Neuron (in vitro differentiated cells): ENCODE data around the gene HSP90AA1.
A peak's percentile ranks its signal among the peaks of the same experiment; 100 is the strongest.
"Not testable (repeated sequence)": the region's sequence is repeated elsewhere in the genome, so short reads cannot be mapped to it uniquely, and the experiment has no call there.

Experiments
- H2AFZ ChIP-seq: one replicate; pipeline ENCODE4 v1.6.1; 2013; ENCODE audit warnings: low read depth, mild to moderate bottlenecking, inconsistent platforms, low read length, moderate library complexity
- H3K27me3 ChIP-seq: one replicate; pipeline ENCODE4 v1.6.1; 2013; ENCODE audit warnings: low read length; ENCODE audit not compliant: insufficient read depth
- H3K36me3 ChIP-seq: one replicate; pipeline ENCODE4 v1.6.1; 2013; ENCODE audit warnings: low read length; ENCODE audit not compliant: insufficient read depth
- H3K4me1 ChIP-seq: one replicate; pipeline ENCODE4 v1.6.1; 2013; ENCODE audit warnings: low read length; ENCODE audit not compliant: insufficient read depth
- H3K4me3 ChIP-seq: 2 replicates; pipeline ENCODE4 v1.5.1; 2013; ENCODE audit warnings: mild to moderate bottlenecking, low read length, moderate library complexity
- H3K9me3 ChIP-seq: one replicate; pipeline ENCODE4 v1.6.1; 2013; ENCODE audit warnings: low read length

The HSP90AA1 gene

GRCh38 chr14:102109332-102109731, 22.5 kb upstream of the HSP90AA1 start:
- H2AFZ ChIP-seq, H3K4me3 ChIP-seq, H3K9me3 ChIP-seq, H3K36me3 ChIP-seq, H3K4me1 ChIP-seq, H3K27me3 ChIP-seq: not testable (repeated sequence)

- H3K4me3 ChIP-seq: no peak overlapping the region
- no peaks in the 10 kb centered on the region for H3K36me3 ChIP-seq
- H2AFZ ChIP-seq: no peak overlapping the region
- peaks cover 3% of the 10 kb centered on the region for H3K4me1 ChIP-seq
- no peaks in the 10 kb centered on the region for H3K9me3 ChIP-seq
- H3K27me3 ChIP-seq: no peaks in the 10 kb centered on the region
These were observed 18.5 kb upstream of the HSP90AA1 start for GRCh38 chr14:102105369-102105768.

GRCh38 chr14:102103062-102103695, 16.3 kb upstream of the HSP90AA1 start:
- Histone ChIP-seq H3K4me3 (no peak overlapping the region), H3K27me3 (no peaks in the 10 kb centered on the region), H2AFZ (no peak overlapping the region), H3K36me3 (no peaks in the 10 kb centered on the region), H3K9me3 (no peaks in the 10 kb centered on the region), H3K4me1 (peaks cover 3% of the 10 kb centered on the region)

DNA sequence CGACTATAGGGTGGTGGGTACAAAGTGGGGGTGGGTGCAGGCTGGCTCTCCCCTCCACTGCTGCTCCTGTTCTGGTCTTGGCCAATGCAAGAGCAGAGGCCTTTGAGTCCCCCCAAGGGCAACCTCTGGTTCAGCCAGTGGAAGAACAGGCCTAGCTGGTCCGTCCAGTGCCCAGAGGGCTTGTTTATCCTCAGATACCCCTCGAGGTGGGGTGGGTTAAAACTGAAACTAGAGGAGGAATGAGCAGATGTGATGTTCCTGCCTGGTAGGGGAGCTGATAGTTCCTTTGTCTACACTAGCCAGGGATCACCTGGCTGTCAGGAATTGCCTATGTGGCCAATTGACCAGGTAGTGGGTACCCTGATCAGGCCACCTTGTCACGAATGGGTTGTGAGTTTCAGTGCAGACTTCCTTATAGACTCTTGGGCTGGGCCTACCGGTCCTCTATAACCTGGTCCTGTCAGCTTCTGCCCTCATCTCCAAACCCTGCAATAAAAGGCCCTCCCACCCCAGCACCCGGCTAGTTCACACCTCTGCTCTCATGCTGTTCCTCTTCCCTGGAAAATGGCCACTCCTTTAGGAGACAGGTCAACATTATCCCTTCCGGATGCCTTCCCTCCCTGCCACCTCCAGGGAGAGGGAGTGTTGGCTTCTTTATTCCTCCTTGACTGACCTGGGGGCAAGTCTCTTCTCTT, 10.7 kb upstream of the HSP90AA1 start:
- Histone ChIP-seq H3K4me3 (no peak overlapping the region), H3K9me3 (no peaks in the 10 kb centered on the region), H3K36me3 (no peaks in the 10 kb centered on the region), H2AFZ (no peak overlapping the region), H3K27me3 (no peaks in the 10 kb centered on the region), H3K4me1 (peaks cover 15% of the 10 kb centered on the region)

DNA sequence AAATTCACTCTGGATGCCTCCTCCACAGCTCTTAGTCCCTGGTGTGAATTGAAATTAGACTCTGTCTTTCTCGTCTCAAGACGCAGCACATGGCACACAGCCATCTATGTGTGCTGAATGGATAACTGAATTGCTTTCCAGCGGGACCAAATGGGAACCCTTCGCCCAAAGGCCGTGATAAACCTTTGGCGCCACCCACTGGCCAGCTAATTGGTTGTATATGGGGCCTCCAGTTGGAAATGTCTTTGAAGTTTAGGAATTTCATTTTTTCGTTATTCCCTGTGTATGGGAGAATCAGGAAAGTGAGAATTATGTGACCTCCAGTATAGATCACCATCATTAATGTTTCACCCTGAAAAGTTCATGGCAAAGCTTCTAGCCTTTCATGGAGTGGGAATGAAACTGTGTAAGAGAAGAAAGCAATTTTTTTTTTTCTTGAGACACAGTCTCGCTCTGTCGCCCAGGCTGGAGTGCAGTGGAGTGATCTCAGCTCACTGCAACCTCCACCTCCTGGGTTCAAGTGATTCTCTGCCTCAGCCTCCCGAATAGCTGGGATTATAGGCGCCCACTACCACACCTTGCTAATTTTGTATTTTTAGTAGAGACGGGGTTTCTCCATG, 9.8 kb upstream of the HSP90AA1 start:
- Histone ChIP-seq H3K9me3 (no peaks in the 10 kb centered on the region), H3K4me1 (peaks cover 15% of the 10 kb centered on the region), H3K4me3 (no peak overlapping the region), H3K27me3 (no peaks in the 10 kb centered on the region), H2AFZ (peak overlapping the region; percentile 35), H3K36me3 (no peaks in the 10 kb centered on the region)

- H3K4me1 ChIP-seq: peaks cover 15% of the 10 kb centered on the region
- no peaks in the 10 kb centered on the region for H3K9me3 ChIP-seq
- no peaks in the 10 kb centered on the region for H3K36me3 ChIP-seq
- H3K4me3 ChIP-seq: no peak overlapping the region
- H2AFZ ChIP-seq: peak overlapping the region; percentile 35
- no peaks in the 10 kb centered on the region for H3K27me3 ChIP-seq
These were observed 9.2 kb upstream of the HSP90AA1 start for GRCh38 chr14:102095871-102096568.

DNA sequence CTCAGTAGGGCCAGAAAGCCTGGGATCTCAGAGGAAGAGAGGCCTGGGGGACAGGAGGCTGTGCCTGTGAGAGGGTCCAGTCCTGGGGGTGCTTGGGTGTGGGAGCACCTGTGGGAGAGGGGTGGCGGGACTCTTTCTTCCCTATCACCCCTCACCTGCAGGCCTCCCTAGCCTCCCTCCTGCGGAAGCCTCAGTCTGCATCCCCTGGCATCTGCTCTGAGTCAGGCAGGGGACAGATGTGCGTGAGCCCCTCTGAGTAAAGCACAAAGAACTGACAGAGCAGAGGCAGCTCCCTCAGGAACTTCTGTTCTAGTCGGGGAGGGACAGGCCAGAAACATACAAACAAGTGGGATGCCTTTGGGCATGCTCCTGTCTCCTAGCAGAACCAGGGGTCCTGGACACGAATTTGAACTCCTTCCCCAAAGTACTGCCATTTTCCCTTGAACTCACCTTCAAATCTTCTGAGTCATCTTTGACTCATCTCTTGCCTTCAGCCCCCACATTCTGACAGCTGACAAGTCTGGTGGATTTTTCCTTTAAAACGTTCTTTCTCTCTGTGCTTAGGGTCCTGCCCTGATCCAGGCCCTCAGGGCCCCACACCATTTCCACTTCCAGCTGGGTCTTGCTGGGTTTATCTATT, 8.5 kb upstream of the HSP90AA1 start:
- Histone ChIP-seq H2AFZ (no peak overlapping the region), H3K27me3 (no peaks in the 10 kb centered on the region), H3K4me3 (no peak overlapping the region), H3K4me1 (peaks cover 15% of the 10 kb centered on the region), H3K36me3 (no peaks in the 10 kb centered on the region), H3K9me3 (no peaks in the 10 kb centered on the region)

- no peak overlapping the region for H3K4me3 ChIP-seq
- H3K27me3 ChIP-seq: no peaks in the 10 kb centered on the region
- H3K9me3 ChIP-seq: no peaks in the 10 kb centered on the region
- no peak overlapping the region for H2AFZ ChIP-seq
- no peaks in the 10 kb centered on the region for H3K36me3 ChIP-seq
- H3K4me1 ChIP-seq: peaks cover 15% of the 10 kb centered on the region
These were observed 7.3 kb upstream of the HSP90AA1 start for GRCh38 chr14:102094101-102094500.

GRCh38 chr14:102092806-102093205, 6.0 kb upstream of the HSP90AA1 start:
- Histone ChIP-seq H3K4me3 (no peak overlapping the region), H2AFZ (no peak overlapping the region), H3K4me1 (peaks cover 20% of the 10 kb centered on the region), H3K36me3 (no peaks in the 10 kb centered on the region), H3K9me3 (no peaks in the 10 kb centered on the region), H3K27me3 (no peaks in the 10 kb centered on the region)

DNA sequence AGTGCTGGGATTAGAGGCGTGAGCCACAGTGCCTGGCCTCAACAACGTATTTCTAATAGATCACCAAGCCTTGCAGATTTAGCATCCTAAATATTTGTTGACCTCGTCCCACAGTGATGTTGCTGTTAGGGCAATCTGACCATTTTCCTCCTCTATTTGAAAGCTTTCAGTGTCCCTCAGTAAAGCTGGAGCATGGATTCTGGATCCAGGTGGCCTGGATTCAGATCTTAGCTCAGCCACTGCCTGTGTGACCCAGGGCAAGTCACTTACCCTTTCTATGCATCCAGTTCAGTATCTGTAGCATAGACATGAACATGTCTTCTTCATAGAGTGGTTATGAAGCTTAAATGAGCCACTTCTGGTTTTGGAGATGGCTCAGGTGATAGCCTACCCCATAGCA, 3.9 kb upstream of the HSP90AA1 start:
- Histone ChIP-seq H3K9me3 (no peaks in the 10 kb centered on the region), H3K27me3 (no peaks in the 10 kb centered on the region), H2AFZ (no peak overlapping the region), H3K4me1 (peaks cover 17% of the 10 kb centered on the region), H3K36me3 (peaks cover 4% of the 10 kb centered on the region), H3K4me3 (no peak overlapping the region)

- H3K4me3 ChIP-seq: no peak overlapping the region
- H3K36me3 ChIP-seq: peaks cover 13% of the 10 kb centered on the region
These were observed 2.9 kb upstream of the HSP90AA1 start for GRCh38 chr14:102089621-102090343.

DNA sequence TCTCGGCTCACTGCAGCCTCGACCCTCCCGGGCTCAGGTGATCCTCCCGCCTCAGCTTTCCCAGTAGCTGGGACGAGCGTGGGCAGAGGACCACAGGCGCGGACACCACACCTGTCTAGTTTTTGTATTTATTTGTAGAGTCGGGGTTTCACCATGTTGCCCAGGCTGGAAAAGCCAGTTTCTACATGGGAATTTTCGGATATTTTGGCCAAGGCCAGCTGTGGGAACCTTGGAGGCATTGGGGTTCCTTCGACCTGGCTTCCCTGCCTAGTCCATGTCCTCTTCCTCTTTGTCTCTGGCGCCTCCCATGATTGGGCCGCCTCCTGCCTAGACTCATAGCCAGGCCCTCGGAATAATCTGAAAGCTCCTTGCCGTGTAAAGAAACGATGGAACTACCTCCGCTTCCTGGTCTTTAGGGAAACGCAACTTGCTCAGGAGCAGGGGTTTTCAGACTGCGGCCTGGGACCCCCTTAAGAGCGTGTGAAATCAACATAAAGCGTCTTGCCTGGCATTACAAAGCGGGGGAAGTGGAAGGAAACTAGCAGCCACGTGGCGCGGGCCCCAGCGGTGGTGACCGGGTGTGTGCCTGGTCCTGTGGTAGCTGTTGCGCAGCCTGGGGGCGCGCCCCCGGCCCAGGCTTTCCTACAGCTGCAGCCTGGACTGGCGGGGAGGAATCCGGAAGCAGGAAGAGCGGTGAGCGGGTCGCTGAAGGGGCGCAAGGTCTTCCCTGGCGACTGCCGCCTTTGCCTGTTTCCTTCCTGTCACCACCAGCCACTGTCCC, 1.4 kb upstream of the HSP90AA1 start:
- Histone ChIP-seq H2AFZ (no peak overlapping the region), H3K4me3 (peak overlapping the region; percentile 93), H3K27me3 (no peaks in the 10 kb centered on the region), H3K4me1 (peaks cover 34% of the 10 kb centered on the region), H3K36me3 (peaks cover 29% of the 10 kb centered on the region), H3K9me3 (no peaks in the 10 kb centered on the region)

More at GRCh38 chr14:102089621-102090343, 2.9 kb upstream of the HSP90AA1 start:
- Histone ChIP-seq H3K27me3 (no peaks in the 10 kb centered on the region), H2AFZ (no peak overlapping the region), H3K4me1 (peaks cover 20% of the 10 kb centered on the region), H3K9me3 (no peaks in the 10 kb centered on the region)
